Ishikawa (cell line): ENCODE data around the gene TERT.

Source experiments
- CREB1 ChIP-seq: IDR thresholded peaks from 2 replicates; pipeline ENCODE4 v1.6.1; 2012; ENCODE audit warnings: low read depth
- EGR1 ChIP-seq: IDR thresholded peaks from 2 replicates; pipeline ENCODE4 v1.6.1; 2012
- TAF1 ChIP-seq: IDR thresholded peaks from 2 replicates; pipeline ENCODE4 v1.6.1; 2012; ENCODE audit warnings: low read depth, mild to moderate bottlenecking
- TCF12 ChIP-seq: IDR thresholded peaks from 2 replicates; pipeline ENCODE4 v1.6.1; 2012; ENCODE audit warnings: low read depth
- YY1 ChIP-seq: IDR thresholded peaks from 2 replicates; pipeline ENCODE4 v1.6.1; 2012; ENCODE audit warnings: low read depth

DNA sequence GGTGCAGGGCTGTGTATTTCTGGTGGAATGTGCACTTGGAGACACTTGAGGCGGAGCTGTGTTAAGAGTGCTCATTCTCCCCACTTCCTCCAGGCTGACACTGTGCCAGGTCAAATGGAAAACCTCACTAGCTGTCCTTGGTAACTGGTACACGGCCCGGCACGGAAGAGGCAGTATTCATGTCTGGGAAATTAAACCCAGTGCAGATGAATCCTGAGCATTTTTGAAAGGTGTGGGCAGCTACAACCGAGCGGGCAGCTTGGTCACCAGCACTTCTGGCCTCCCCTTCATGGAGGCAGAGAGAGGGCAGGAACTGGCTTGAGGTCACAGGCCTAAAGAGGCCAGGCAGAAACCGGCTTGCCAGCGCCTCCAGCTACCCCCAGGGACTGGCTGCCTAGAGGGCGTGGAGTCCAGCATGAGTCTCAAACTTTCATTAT lies 48.5 kb upstream of the TERT start:
- TF ChIP-seq YY1 (no peak), TAF1 (no peak), EGR1 (no peak), CREB1 (no peak), TCF12 (no peak)
